Heart right ventricle (tissue), 16 donors: ENCODE results near the gene IRS2. TPM values are rescaled to one million over a fixed set of nuclear protein-coding genes. Genes with fewer than 3 reads are reported as not detected.

ENCODE experiments used
- ATAC-seq, 8 donors: fragments of 200-7000 bp; cut with Tn5 transposase; one replicate each; pipeline ENCODE4 v1.9.1; 2020; ENCODE audit warnings: mild to moderate bottlenecking in 8 of 8, moderate library complexity in 8 of 8, moderate number of reproducible peaks in 1 of 8
- DNase-seq, 2 donors: peaks; one replicate each; pipeline ENCODE4 v3.0.0-alpha.2; 2020
- H3K27ac ChIP-seq, 10 donors: fragments of 200-600 bp; sonication (generic) in 2 of 10; one replicate each; pipeline versions ENCODE4 v1.5.0 to v1.8.0; 2020 to 2022; ENCODE audit warnings: mild to moderate bottlenecking in 3 of 10
- H3K27me3 ChIP-seq, 7 donors: fragments of 200-600 bp; one replicate each; pipeline ENCODE4 v1.8.0; 2021 to 2022; ENCODE audit warnings: mild to moderate bottlenecking in 2 of 7
- H3K36me3 ChIP-seq, 9 donors: fragments of 200-600 bp; sonication (generic) in 1 of 9; one replicate each; pipeline versions ENCODE4 v1.5.0 to v1.8.0; 2020 to 2022; ENCODE audit warnings: mild to moderate bottlenecking in 2 of 9
- H3K4me1 ChIP-seq, 9 donors: fragments of 200-600 bp; sonication (generic) in 1 of 9; one replicate each; pipeline versions ENCODE4 v1.5.0 to v1.8.0; 2020 to 2022; ENCODE audit warnings: mild to moderate bottlenecking in 4 of 9
- H3K4me3 ChIP-seq, 10 donors: fragments of 200-600 bp; sonication (generic) in 2 of 10; one replicate each; pipeline versions ENCODE4 v1.5.0 to v1.8.0; 2020 to 2022; ENCODE audit warnings: mild to moderate bottlenecking in 7 of 10, moderate library complexity in 2 of 10
- H3K9me3 ChIP-seq, 11 donors: fragments of 200-600 bp in 10 of 11; sonication (generic) in 2 of 11; one replicate each; pipeline versions ENCODE4 v1.5.0 to v1.8.0; 2013 to 2022; ENCODE audit warnings: mild to moderate bottlenecking in 2 of 11, control low read depth in 1 of 11, moderate library complexity in 1 of 11
- WGBS, 2 donors: extraction: QIAGEN DNeasy Blood & Tissue Kit; methylation state at CpG; one replicate each; pipeline ENCODE4 v1.1.7; 2013; ENCODE audit warnings: inconsistent platforms in 1 of 2; 5-methylcytosine and 5-hydroxymethylcytosine counted together
- intact Hi-C, 10 donors: fragments of 100-400 bp; cut with DNase I; formaldehyde crosslinking; loops; one replicate each; pipeline versions ENCODE4 v1.11.1 to v1.14.2; 2022
- polyA plus RNA-seq, 2 donors: library from polyadenylated mRNA; stranded (reverse); fragments of 200-250 nt; gene quantifications; one replicate each; pipeline ENCODE4 v1.2.3, GENCODE V29; 2013
- total RNA-seq, 10 donors: library from RNA; stranded (reverse); fragmentation: NEBNext Ultra II Directional in 3 of 10; extraction: Animal tissue kit (Norgen Biotek cat#: 25700) in 3 of 10; gene quantifications; one replicate each; pipeline versions ENCODE4 v1.2.1 to v1.2.4, GENCODE V29; 2021 to 2023
- TF ChIP-seq, protein P1 (sequence below), 9 donors: fragments of 200-600 bp; sonication (generic) in 2 of 9; IDR thresholded peaks; one replicate each; pipeline versions ENCODE4 v1.5.0 to v1.8.0; 2021 to 2022; ENCODE audit warnings: antibody characterized with exemption in 9 of 9, mild to moderate bottlenecking in 5 of 9, moderate library complexity in 1 of 9
- donor health status: Arrhythmogenic right ventricular cardiomyopathy.
- donor health status: ischemic (EF 13 %, LVEDD 7.1; RV severe dilation, severe dysfunction).
- donor health status: healthy with polysubstance abuse.
- donor health status: DM: no; HTN: yes; CAD: no.
- donor health status: DM: no; HTN: no; CAD: no.
- donor health status: ischemic (EF 25% LVEDD 6.9; RV normal size, moderate dysfunction).
- donor health status: ischemic (EF 25% LVEDD 5.7; RV mildly dilated, moderate dysfunction).
- donor health status: healthy.
- donor health status: DM: yes; HTN: yes; CAD: no.
- donor health status: Ischemic cardiomyopathy.
- donor health status: ischemic (EF 35%, LVEDD 5.7; RV mildly dilated, moderate dysfunction).
- donor health status: nonischemic (EF 11% LVEDD 7.7; RV severe dilation, severe dysfunction).
- donor health status: DM: yes; HTN: yes; CAD: no.
- donor health status: PGD.
- donor health status: ischemic (EF 29% LVEDD 5.4; RV normal size, mild dysfunction).
- donor health status: nonischemic (EF 23%, LVEDD 6.1; RV moderate dilation, normal function).

Gene IRS2
- total and polyA plus RNA-seq, 12 donors: 4.2 to 49.3 (median 13.7) TPM

DNA sequence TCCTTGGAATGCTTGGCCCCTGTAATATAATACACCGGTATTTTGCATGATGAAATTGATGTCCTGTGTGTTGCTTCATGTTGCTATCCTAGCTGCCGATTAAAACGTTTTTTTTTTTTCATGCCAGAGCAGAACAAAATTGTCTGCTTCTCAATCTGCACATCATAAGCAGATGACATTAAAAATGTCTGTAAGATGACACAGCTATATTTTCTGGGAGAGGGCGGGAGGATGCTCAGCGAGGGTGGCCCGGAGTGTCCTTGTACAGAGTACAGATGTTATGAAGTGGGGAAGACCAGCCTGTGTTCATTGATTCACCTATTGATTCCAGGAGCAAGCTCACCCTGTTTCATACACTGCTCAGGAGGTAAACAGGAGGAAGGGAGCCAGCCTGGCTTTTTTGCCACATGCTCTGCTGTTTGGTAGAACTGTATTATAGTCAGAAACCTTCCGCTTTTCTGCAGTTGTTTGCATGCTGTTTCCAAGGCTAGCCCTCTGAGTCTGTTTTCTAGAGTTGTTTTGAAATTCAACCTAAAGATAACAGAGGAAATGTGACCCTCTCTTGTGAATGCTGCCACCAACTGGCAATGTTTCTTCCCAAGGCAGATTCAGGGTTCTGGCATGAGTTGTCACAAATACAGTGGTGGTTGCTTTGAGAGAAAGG, 4.7 kb upstream of the IRS2 start:
- TF ChIP-seq, protein P1, sequence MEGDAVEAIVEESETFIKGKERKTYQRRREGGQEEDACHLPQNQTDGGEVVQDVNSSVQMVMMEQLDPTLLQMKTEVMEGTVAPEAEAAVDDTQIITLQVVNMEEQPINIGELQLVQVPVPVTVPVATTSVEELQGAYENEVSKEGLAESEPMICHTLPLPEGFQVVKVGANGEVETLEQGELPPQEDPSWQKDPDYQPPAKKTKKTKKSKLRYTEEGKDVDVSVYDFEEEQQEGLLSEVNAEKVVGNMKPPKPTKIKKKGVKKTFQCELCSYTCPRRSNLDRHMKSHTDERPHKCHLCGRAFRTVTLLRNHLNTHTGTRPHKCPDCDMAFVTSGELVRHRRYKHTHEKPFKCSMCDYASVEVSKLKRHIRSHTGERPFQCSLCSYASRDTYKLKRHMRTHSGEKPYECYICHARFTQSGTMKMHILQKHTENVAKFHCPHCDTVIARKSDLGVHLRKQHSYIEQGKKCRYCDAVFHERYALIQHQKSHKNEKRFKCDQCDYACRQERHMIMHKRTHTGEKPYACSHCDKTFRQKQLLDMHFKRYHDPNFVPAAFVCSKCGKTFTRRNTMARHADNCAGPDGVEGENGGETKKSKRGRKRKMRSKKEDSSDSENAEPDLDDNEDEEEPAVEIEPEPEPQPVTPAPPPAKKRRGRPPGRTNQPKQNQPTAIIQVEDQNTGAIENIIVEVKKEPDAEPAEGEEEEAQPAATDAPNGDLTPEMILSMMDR (IDR thresholded peaks at IDR 0.05): peak in 7 of 9 donors; percentile 30 to 64 (median 52)

DNA sequence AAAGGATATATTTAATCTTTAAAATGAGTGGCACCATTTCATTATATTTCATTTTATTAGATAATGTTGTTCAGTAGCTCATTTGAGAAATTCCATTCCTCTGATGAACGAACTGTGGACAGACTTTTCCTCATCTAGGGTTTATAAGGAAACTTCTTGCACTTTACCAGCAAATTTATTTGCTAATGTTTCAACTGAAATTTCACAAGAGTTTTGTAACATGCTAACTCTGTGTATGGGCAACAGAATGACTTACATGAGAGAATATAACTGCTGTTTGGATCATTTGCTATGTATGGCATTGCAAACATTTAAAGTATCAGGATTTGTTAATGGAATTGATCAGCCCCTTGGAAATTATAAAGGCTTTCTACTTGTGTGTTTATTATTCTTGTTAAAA, 3.7 kb upstream of the IRS2 start:
- ATAC-seq (no peak), DNase-seq (no peak)
- 74 to 89% methylated on average over 1 of the region's 1 CpG for WGBS, 2 donors
- intact Hi-C loops: loop anchor here in 1 of 10 donors (5.0 kb wide), 1 partner anchor 317 kb away; no protein-coding TSS in a partner anchor
- H3K4me1 ChIP-seq: peaks cover 0 to 30% (median 14%) of the 10 kb centered on the region in 9 donors
- peaks cover 0 to 43% (median 19%) of the 10 kb centered on the region in 7 donors for H3K27me3 ChIP-seq
- TF ChIP-seq, protein P1 (IDR thresholded peaks at IDR 0.05): no peak
- H3K36me3 ChIP-seq: no peaks in the 10 kb centered on the region
- peak overlapping the region in 2 of 10 donors; percentile 8 to 34 for H3K27ac ChIP-seq
- H3K9me3 ChIP-seq: no peaks in the 10 kb centered on the region
- H3K4me3 ChIP-seq: no peak overlapping the region

More for the DNA sequence above, 4.7 kb upstream of the IRS2 start:
- 46 to 55% methylated on average over 7 of the region's 7 CpGs for WGBS, 2 donors
- H3K27me3 ChIP-seq: peaks cover 0 to 46% (median 19%) of the 10 kb centered on the region in 7 donors
- H3K27ac ChIP-seq: no peak overlapping the region
- H3K36me3 ChIP-seq: no peaks in the 10 kb centered on the region
- H3K4me3 ChIP-seq: no peak overlapping the region
- peaks cover 0 to 30% (median 14%) of the 10 kb centered on the region in 9 donors for H3K4me1 ChIP-seq
- ATAC-seq (no peak), DNase-seq (peak in 1 of 2 donors; percentile 25)
- H3K9me3 ChIP-seq: no peaks in the 10 kb centered on the region
- intact Hi-C loops: loop anchor here in 1 of 10 donors (5.0 kb wide), 1 partner anchor 316 kb away; no protein-coding TSS in a partner anchor

- peaks cover 0 to 45% (median 19%) of the 10 kb centered on the region in 7 donors for H3K27me3 ChIP-seq
- ATAC-seq (no peak), DNase-seq (no peak)
- peaks cover 0 to 2% (median 0%) of the 10 kb centered on the region in 9 donors for H3K36me3 ChIP-seq
- peaks cover 0 to 31% (median 15%) of the 10 kb centered on the region in 9 donors for H3K4me1 ChIP-seq
- no peak overlapping the region for H3K4me3 ChIP-seq
- intact Hi-C loops: loop anchor here (5.0 to 10.0 kb wide), 10 partner anchors 76 to 827 kb away; no protein-coding TSS in a partner anchor
- TF ChIP-seq, protein P1 (IDR thresholded peaks at IDR 0.05): no peak
- H3K27ac ChIP-seq: peak overlapping the region in 5 of 10 donors; percentile 0 to 45 (median 30)
- 19 to 34% methylated on average over 2 of the region's 2 CpGs for WGBS, 2 donors
- no peaks in the 10 kb centered on the region for H3K9me3 ChIP-seq
These were observed 2.9 kb upstream of the IRS2 start for GRCh38 chr13:109789262-109789661.

GRCh38 chr13:109788372-109789111, 2.2 kb upstream of the IRS2 start:
- H3K27me3 ChIP-seq: peaks cover 0 to 40% (median 15%) of the 10 kb centered on the region in 7 donors
- peaks cover 0 to 9% (median 2%) of the 10 kb centered on the region in 9 donors for H3K36me3 ChIP-seq
- WGBS, 2 donors: 81 to 82% methylated on average over 7 of the region's 7 CpGs
- H3K4me1 ChIP-seq: peaks cover 0 to 38% (median 22%) of the 10 kb centered on the region in 9 donors
- DNase-seq (no peak), ATAC-seq (no peak)
- intact Hi-C loops: loop anchor here (5.0 to 10.0 kb wide), 10 partner anchors 76 to 826 kb away; no protein-coding TSS in a partner anchor
- TF ChIP-seq, protein P1 (IDR thresholded peaks at IDR 0.05): no peak
- H3K4me3 ChIP-seq: peak overlapping the region in 1 of 10 donors; percentile 81
- no peaks in the 10 kb centered on the region for H3K9me3 ChIP-seq
- H3K27ac ChIP-seq: peak overlapping the region in 4 of 10 donors; percentile 28 to 93 (median 38)
